ENCODE results near the gene AQP1.

The AQP1 gene

GRCh38 chr7:30911561-30911969, at the start of gene AQP1:
Gene AQP1 (plus strand): TSS chr7:30911853. CDS start chr7:30911910, 57 bp downstream.
- Histone ChIP-seq H4K20me1 (no peaks in the 10 kb centered on the region), H3K27ac (peak within 1 kb of the TSS; percentile 72), H3K9me3 (no peaks in the 10 kb centered on the region), H3K4me3 (peak within 1 kb of the TSS; percentile 31; the same call in 1 of the 2 replicates), H3K9ac (peak within 1 kb of the TSS; percentile 50; the same call in 1 of the 2 replicates), H3K4me2 (peak within 1 kb of the TSS; percentile 82), H3K27me3 (no peaks in the 10 kb centered on the region), H3K36me3 (no peaks in the 10 kb centered on the region), H3K4me1 (peaks cover 74% of the 10 kb centered on the region)
- TF ChIP-seq Cebpa-rat (IDR thresholded peaks at IDR 0.05): no peak

GRCh38 chr7:30862995-30863705, 48.5 kb upstream of the AQP1 start:
- Histone ChIP-seq H3K4me3 (no peak overlapping the region), H3K4me1 (peaks cover 81% of the 10 kb centered on the region), H3K9ac (peak overlapping the region; percentile 56; the same call in 1 of the 2 replicates), H3K27ac (peak overlapping the region; percentile 58), H3K36me3 (no peaks in the 10 kb centered on the region), H3K4me2 (peak overlapping the region; percentile 84), H3K27me3 (no peaks in the 10 kb centered on the region), H3K9me3 (no peaks in the 10 kb centered on the region), H4K20me1 (no peaks in the 10 kb centered on the region)
- TF ChIP-seq Cebpa-rat (IDR thresholded peaks at IDR 0.05): no peak

- peak overlapping the region; percentile 56; the same call in 1 of the 2 replicates for H3K9ac ChIP-seq
- no peaks in the 10 kb centered on the region for H3K9me3 ChIP-seq
- H3K4me1 ChIP-seq: peaks cover 81% of the 10 kb centered on the region
- no peaks in the 10 kb centered on the region for H3K36me3 ChIP-seq
- peak overlapping the region; percentile 58 for H3K27ac ChIP-seq
- H4K20me1 ChIP-seq: no peaks in the 10 kb centered on the region
- peak overlapping the region; percentile 84 for H3K4me2 ChIP-seq
- no peak for TF ChIP-seq Cebpa-rat (IDR thresholded peaks at IDR 0.05)
- H3K4me3 ChIP-seq: no peak overlapping the region
- H3K27me3 ChIP-seq: no peaks in the 10 kb centered on the region
These were observed 48.0 kb upstream of the AQP1 start for GRCh38 chr7:30863706-30864035.

GRCh38 chr7:30864101-30864500, 47.6 kb upstream of the AQP1 start:
- Histone ChIP-seq H3K36me3 (no peaks in the 10 kb centered on the region), H3K27ac (no peak overlapping the region), H4K20me1 (no peaks in the 10 kb centered on the region), H3K9ac (0 out of 2 replicates have a peak overlapping the region, but pooled peaks have one; percentile 56), H3K4me2 (peak overlapping the region; percentile 84), H3K4me1 (peaks cover 80% of the 10 kb centered on the region), H3K4me3 (no peak overlapping the region), H3K9me3 (no peaks in the 10 kb centered on the region), H3K27me3 (no peaks in the 10 kb centered on the region)
- TF ChIP-seq Cebpa-rat (IDR thresholded peaks at IDR 0.05): no peak

- Histone ChIP-seq H3K9me3 (no peaks in the 10 kb centered on the region), H3K4me1 (peaks cover 79% of the 10 kb centered on the region), H3K27me3 (no peaks in the 10 kb centered on the region), H3K4me3 (no peak overlapping the region), H4K20me1 (no peaks in the 10 kb centered on the region), H3K4me2 (peak overlapping the region; percentile 84), H3K36me3 (no peaks in the 10 kb centered on the region), H3K27ac (no peak overlapping the region), H3K9ac (no peak overlapping the region)
- no peak for TF ChIP-seq Cebpa-rat (IDR thresholded peaks at IDR 0.05)
These were observed 46.6 kb upstream of the AQP1 start for GRCh38 chr7:30865076-30865475.

- Histone ChIP-seq H3K9ac (no peak overlapping the region), H3K4me2 (peak overlapping the region; percentile 84), H3K9me3 (no peaks in the 10 kb centered on the region), H3K36me3 (no peaks in the 10 kb centered on the region), H3K27me3 (no peaks in the 10 kb centered on the region), H3K27ac (no peak overlapping the region), H3K4me3 (no peak overlapping the region), H4K20me1 (no peaks in the 10 kb centered on the region), H3K4me1 (peaks cover 79% of the 10 kb centered on the region)
- no peak for TF ChIP-seq Cebpa-rat (IDR thresholded peaks at IDR 0.05)
These were observed 45.8 kb upstream of the AQP1 start for GRCh38 chr7:30865821-30866220.

- H3K4me1 ChIP-seq: peaks cover 71% of the 10 kb centered on the region
- no peaks in the 10 kb centered on the region for H3K9me3 ChIP-seq
- no peaks in the 10 kb centered on the region for H3K36me3 ChIP-seq
- no peak overlapping the region for H3K27ac ChIP-seq
- no peaks in the 10 kb centered on the region for H4K20me1 ChIP-seq
- no peak for TF ChIP-seq Cebpa-rat (IDR thresholded peaks at IDR 0.05)
- no peaks in the 10 kb centered on the region for H3K27me3 ChIP-seq
- H3K4me2 ChIP-seq: no peak overlapping the region; the same call in 1 of the 2 replicates
- no peak overlapping the region for H3K4me3 ChIP-seq
- H3K9ac ChIP-seq: no peak overlapping the region
These were observed 44.7 kb upstream of the AQP1 start for GRCh38 chr7:30866939-30867338.

- Histone ChIP-seq H3K4me3 (no peak overlapping the region), H3K4me1 (peaks cover 67% of the 10 kb centered on the region), H3K9me3 (no peaks in the 10 kb centered on the region), H3K27me3 (no peaks in the 10 kb centered on the region), H4K20me1 (no peaks in the 10 kb centered on the region), H3K9ac (no peak overlapping the region), H3K4me2 (peak overlapping the region; percentile 5; the same call in 1 of the 2 replicates), H3K36me3 (no peaks in the 10 kb centered on the region), H3K27ac (no peak overlapping the region)
- TF ChIP-seq Cebpa-rat (IDR thresholded peaks at IDR 0.05): no peak
These were observed 44.2 kb upstream of the AQP1 start for GRCh38 chr7:30867483-30867882.

GRCh38 chr7:30869794-30870611, 41.6 kb upstream of the AQP1 start:
- H3K4me2 ChIP-seq: peak overlapping the region; percentile 54
- H3K4me1 ChIP-seq: peaks cover 67% of the 10 kb centered on the region

More at GRCh38 chr7:30869794-30870611, 41.6 kb upstream of the AQP1 start:
- Histone ChIP-seq H3K36me3 (no peaks in the 10 kb centered on the region), H3K9ac (no peak overlapping the region), H3K9me3 (no peaks in the 10 kb centered on the region), H3K27me3 (no peaks in the 10 kb centered on the region), H3K27ac (no peak overlapping the region), H3K4me3 (no peak overlapping the region), H4K20me1 (no peaks in the 10 kb centered on the region)
- TF ChIP-seq Cebpa-rat (IDR thresholded peaks at IDR 0.05): no peak
